ENCODE data around the gene SH3PXD2A. TPM values are rescaled to one million over a fixed set of nuclear protein-coding genes. Genes with fewer than 3 reads are reported as not detected.

The SH3PXD2A gene
- total and polyA plus RNA-seq, 2 of the 4 experiments (the other 2 are of a cell fraction) = 6.3 to 23.0 TPM

- Histone ChIP-seq H3K18ac (ENCODE audit: low read depth, low read length) (no peak overlapping the region), H3K4me3 (ENCODE audit: insufficient read depth, low read depth, low read length) (peak overlapping the region; percentile 9; the same call in 1 of the 2 replicates), H3K23ac (ENCODE audit: low read depth, low read length) (peak overlapping the region; percentile 2; the same call in 1 of the 2 replicates), H4K91ac (ENCODE audit: insufficient read depth, low read depth, low read length) (no peak overlapping the region), H2BK20ac (ENCODE audit: low read depth, low read length) (no peak overlapping the region), H3K27me3 (ENCODE audit: control insufficient read depth, insufficient read depth, low read length) (peaks cover 62% of the 10 kb centered on the region), H3K14ac (replicated peaks; ENCODE audit: low read depth, low read length) (peak overlapping the region; percentile 1; the same call in 1 of the 2 replicates), H2BK15ac (ENCODE audit: low read depth, low read length) (no peak overlapping the region), H3K36me3 (ENCODE audit: control insufficient read depth, insufficient read depth, low read length) (no peaks in the 10 kb centered on the region), H3K4me1 (ENCODE audit: control insufficient read depth, insufficient read depth, low read length) (peaks cover 7% of the 10 kb centered on the region), H3K9me1 (ENCODE audit: insufficient read depth, low read length) (peaks cover 17% of the 10 kb centered on the region), H4K8ac (ENCODE audit: low read depth in 2 of 2, low read length in 2 of 2) (no peak overlapping the region), H2AK9ac (replicated peaks; ENCODE audit: low read depth, low read length, poor library complexity) (no peak overlapping the region), H2BK120ac (ENCODE audit: low read depth, low read length) (peak overlapping the region; percentile 1; the same call in 1 of the 2 replicates), H3K9me3 (ENCODE audit: control insufficient read depth, insufficient read depth, low read length) (no peaks in the 10 kb centered on the region), H3K79me1 (ENCODE audit: low read depth in 1 of 2, low read length in 2 of 2) (no peaks in the 10 kb centered on the region), H3K4me2 (ENCODE audit: low read depth, low read length) (peak overlapping the region; percentile 67; the same call in 1 of the 2 replicates), H3K4ac (ENCODE audit: low read depth, low read length) (0 out of 2 replicates have a peak overlapping the region, but pooled peaks have one; percentile 34), H3K56ac (ENCODE audit: extremely low read depth, insufficient read depth, low read length) (no peak overlapping the region), H2AK5ac (ENCODE audit: low read depth, low read length) (0 out of 2 replicates have a peak overlapping the region, but pooled peaks have one; percentile 58), H4K20me1 (ENCODE audit: insufficient read depth, low read length) (peaks cover 5% of the 10 kb centered on the region), H2AFZ (replicated peaks; ENCODE audit: low read length, poor library complexity) (peak overlapping the region; percentile 84), H2BK5ac (ENCODE audit: low read depth, low read length, poor library complexity, severe bottlenecking) (no peak overlapping the region), H3K27ac (ENCODE audit: insufficient read depth, low read length) (no peak overlapping the region), H4K5ac (ENCODE audit: low read depth, low read length) (no peak overlapping the region), H3K9ac (ENCODE audit: low read depth, low read length) (no peak overlapping the region)
- in situ Hi-C loops (cut with MboI; ENCODE audit: low sequenced_read_pairs) (no loop called here), dilution Hi-C loops (cut with HindIII; ENCODE audit: low sequenced_read_pairs, unreplicated experiment) (no loop called here), intact Hi-C loops (cut with micrococcal nuclease) (no loop called here)
- ChIA-PET POLR2A (ENCODE audit: unreplicated experiment) (no interaction called here), CTCF (interaction anchor here (0.6 kb wide), 1 partner anchor 13 kb away, joined by 3 read pairs; no protein-coding TSS in a partner anchor)
- no TSS peak for BruUV-seq (replicated peaks)
- DNase-seq (no peak), ATAC-seq (ENCODE audit: low read depth) (no peak)
- no CpG with 5 or more reads among the region's 18 CpGs for WGBS, 2 experiments (ENCODE audit: extremely low coverage in 2 of 2, insufficient read length in 1 of 2)
- TF ChIP-seq BHLHE40 (IDR thresholded peaks at IDR 0.05; ENCODE audit: low read depth, low read length) (no peak), RAD21 (IDR thresholded peaks at IDR 0.05; ENCODE audit: low read length) (no peak), CTCF (conservative IDR thresholded peaks at IDR 0.05; ENCODE audit: low read depth, low read length) (no peak), ELK1 (IDR thresholded peaks at IDR 0.05; ENCODE audit: borderline replicate concordance, low read depth, low read length) (no peak), MXI1 (IDR thresholded peaks at IDR 0.05; ENCODE audit: borderline replicate concordance, low read depth, low read length) (no peak), RFX5 (IDR thresholded peaks at IDR 0.05; ENCODE audit: low read depth, low read length) (no peak), MAZ (IDR thresholded peaks at IDR 0.05; ENCODE audit: borderline replicate concordance, low read depth, low read length) (no peak), RCOR1 (IDR thresholded peaks at IDR 0.05; ENCODE audit: insufficient replicate concordance, low read length) (no peak), SMC3 (IDR thresholded peaks at IDR 0.05; ENCODE audit: low read depth, low read length) (no peak), NFE2L2 (IDR thresholded peaks at IDR 0.05; ENCODE audit: low read depth, low read length) (no peak), FOS (IDR thresholded peaks at IDR 0.05; ENCODE audit: low read depth, low read length) (no peak), CEBPB (IDR thresholded peaks at IDR 0.05; ENCODE audit: low read depth, low read length) (no peak), USF2 (IDR thresholded peaks at IDR 0.05; ENCODE audit: low read depth, low read length) (no peak)
Observed at GRCh38 chr10:103555325-103555649, 300.1 kb downstream of the SH3PXD2A start.
